ENCODE data around the gene C2orf92.

C2orf92 gene

GRCh38 chr2:97732436-97733340 is 63.2 kb downstream of the C2orf92 start:
- DNase-seq: no peak

DNA sequence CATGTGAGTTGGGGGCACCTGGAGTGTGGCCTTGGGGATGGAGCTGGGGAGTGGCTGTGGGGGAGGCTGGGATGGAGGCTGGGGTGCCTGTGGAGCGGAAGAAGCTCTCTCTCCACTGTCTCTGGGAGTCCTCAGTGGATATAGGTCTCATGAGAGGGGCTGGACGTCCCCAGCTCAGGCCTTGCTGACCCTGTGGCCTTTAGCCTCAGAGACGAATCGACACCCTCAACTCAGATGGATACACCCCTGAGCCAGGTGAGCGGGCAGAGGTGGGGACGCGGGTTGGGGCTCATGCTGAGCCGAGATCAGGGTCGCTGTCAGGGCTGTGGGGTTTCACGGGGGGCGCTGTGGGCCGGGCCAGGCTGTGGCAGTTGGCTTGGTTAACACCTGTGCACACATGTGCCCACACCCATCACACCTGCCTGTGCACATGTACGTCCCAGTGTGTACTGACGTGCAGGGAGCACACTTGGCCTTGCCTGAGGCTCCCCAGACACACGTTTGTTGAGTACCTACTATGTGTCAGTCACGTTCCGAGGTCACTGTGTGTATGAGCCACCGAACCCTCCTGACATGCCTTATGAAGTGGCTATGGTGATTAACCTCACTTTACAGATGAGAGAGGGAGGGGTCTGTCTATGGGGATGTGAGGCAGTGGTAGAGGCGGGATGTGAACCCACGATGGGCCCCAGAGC is 64.0 kb downstream of the C2orf92 start:
- DNase-seq: no peak

- no peak for DNase-seq
These were observed 64.8 kb downstream of the C2orf92 start for GRCh38 chr2:97734061-97735051.

DNA sequence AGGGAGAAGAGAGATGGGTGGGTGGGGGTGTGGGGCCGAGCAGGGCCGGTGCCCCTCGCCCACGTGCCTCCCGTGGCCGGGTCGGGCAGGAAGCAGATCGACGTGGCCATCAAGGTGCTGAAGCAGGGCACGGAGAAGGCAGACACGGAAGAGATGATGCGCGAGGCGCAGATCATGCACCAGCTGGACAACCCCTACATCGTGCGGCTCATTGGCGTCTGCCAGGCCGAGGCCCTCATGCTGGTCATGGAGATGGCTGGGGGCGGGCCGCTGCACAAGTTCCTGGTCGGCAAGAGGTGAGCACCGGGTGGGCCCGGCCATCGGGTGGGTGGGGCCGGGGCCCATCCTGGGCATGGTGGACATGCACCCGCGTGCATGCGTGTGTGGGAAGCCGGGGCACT is 65.6 kb downstream of the C2orf92 start:
- DNase-seq: no peak

DNA sequence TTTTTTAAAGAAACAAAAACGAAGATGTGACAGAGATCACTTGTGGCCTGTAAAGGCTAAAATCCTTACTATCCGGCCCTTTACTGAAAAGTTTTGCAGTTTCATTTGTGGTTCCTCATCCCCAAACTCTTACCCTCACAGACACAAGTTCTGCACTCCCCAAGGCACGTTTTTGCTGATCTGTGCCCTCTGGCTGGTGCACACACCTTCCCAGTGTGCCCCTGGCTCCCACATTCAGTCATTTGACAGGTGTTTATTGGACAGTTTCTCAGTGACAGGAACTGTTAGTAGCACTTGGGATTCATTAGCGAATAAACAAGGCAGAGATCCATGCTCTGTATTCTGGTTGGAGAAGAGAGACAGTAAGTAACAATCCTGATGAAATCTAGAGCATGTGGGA is 66.7 kb downstream of the C2orf92 start:
- DNase-seq: no peak

DNA sequence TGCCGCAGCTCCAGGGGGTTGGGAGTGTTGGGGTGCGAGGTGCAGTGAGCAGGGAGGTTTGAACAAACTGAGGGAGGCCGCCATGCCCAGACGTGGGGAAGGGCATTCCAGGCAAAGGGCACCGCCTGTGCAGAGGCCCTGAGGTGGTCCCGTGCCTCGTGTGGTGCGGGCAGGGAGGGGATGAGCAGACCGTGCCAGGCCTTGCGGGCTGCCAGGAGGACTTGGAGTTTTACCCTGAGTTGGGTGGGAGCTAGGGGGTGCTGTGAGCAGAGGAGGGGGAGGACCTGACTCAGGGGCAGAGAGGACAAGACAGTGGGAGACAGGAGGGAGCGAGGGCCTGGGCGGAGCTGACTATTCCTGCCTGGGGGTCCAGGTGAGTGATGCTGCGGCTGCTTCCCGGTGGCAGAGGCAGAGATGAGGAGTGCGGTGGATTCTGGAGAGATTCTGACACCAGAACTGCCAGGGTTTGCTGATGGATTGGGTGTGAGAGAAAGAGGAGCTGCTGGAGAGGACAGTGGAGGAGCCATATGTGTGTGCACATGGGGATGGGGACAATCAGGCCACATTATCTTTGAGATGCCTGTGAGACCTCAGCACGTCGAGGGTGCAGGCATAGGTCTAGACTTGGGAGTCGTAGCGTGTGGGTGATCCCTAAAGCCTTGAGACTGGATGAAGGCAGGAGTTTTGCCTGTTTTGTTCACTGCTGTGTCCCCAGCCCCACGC is 67.3 kb downstream of the C2orf92 start:
- no peak for DNase-seq

- DNase-seq: no peak
These were observed 68.1 kb downstream of the C2orf92 start for GRCh38 chr2:97737421-97738178.

DNA sequence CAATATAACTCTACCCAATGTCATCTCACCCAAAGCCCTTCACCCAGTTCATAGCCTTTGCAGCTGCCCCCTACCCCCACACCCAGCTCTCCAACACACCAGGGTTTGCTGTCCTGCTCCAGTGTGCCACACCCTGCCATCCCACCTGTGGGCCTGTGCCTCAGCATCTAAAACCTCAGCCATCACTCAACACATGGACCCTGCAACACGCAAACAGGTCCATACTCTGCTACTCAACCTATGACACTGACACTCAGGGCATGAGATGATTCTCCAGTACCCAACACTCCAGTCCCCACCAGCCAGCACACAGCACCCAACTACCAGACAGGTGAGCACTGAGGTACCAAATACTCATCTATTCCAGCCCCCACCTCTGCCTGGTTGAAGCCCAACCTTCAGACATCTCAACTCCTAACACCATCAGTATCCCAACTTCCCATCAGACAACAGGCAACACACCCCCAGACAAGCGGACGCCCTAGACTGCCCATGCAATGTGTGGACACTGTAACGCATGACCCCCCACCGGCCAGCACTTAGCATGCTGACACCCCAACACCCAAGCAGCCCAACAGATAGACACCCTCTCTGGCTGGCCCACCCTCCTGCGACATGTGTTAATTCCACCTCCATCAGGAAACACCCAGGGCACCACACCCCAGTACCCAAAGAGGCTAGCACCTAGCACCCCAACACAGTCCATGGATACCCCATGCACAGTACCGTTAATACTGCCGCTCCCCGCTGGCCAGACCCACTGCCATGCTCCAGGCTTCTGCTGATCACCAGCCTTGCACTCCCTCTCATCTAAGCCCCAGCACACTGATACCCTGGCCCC is 68.9 kb downstream of the C2orf92 start:
- DNase-seq: no peak

GRCh38 chr2:97739020-97739892 is 69.7 kb downstream of the C2orf92 start:
- DNase-seq: no peak

DNA sequence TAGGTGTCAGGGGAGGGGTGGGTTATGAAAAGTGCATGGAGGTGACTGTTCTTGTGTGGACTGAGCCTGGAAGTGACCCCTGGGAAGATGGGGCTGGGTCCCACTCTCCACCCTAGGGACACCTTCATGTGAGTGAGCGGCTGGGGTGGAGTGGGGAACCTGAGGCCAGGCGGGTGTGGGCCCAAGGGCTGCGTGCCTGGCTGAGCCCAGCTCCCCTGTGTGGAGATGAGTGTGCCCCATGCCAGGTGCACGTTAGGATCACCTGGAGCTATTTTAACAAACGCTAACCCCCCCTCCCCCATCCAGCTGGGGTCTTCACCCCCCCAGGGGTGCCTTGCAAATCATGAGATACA is 70.4 kb downstream of the C2orf92 start:
- DNase-seq: peak in 1 of 2 experiments; percentile 26

GRCh38 chr2:97740590-97741182 is 71.2 kb downstream of the C2orf92 start:
- DNase-seq: peak; percentile 76 to 97

DNA sequence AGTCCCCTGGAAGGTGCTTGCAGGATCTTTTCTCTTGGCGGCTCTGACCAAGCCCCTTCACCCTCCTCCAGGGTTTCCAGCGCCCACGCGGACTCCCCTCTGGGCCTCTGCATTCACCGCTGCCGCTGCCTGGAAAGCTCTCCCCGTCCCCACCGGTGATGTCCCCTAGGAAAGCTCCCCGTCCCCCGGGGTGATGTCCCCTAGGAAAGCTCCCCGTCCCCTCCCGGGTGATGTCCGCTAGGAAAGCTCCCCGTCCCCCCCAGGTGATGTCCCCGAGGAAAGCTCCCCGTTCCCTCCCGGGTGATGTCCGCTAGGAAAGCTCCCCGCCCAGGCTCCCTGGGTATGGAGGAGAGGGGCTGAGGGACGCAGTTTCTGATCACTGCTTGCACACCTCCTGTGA is 71.7 kb downstream of the C2orf92 start:
- DNase-seq: no peak

DNA sequence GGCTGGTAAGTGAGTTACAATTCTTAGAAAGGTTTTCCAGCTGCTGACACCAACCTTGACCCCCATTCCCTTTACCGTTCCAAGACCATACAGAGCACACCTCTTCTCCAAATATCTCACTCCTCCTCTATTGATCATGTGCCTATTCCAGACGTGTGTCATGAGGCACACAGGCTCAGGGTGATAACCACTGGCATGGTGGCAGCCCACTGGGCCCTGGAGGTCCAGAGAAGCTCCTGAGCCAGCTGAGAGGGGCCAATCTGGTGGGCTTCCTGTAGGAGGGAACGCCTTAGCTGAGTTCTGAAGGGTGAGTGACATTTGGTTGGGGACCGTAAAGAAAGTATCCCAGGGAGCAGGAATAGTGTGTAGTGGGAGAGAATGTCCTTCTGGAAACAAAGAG is 72.2 kb downstream of the C2orf92 start:
- DNase-seq: peak in 1 of 2 experiments; percentile 51

DNA sequence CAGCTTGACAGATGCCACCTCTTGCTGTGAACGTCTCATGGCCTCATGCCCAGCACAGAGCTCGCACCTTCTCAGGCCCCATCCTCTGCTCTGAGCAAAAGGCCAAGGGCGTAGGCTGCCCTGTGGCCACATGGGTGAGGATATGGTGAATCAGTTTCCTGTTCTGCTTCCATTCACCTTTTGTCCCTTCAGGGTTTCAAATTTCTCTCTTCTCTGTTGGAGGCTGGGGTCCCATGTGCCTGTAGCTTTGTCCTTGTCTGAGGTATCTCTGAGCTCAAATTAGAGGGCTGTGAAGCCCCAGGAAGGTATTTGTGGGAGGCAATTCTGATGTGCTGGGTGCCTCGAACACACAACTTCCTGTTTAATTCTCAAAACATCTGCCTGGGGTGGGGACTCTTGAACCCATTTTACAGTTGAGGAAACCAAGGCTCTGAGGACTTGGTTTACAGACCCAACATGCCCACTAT is 72.9 kb downstream of the C2orf92 start:
- no peak for DNase-seq

DNA sequence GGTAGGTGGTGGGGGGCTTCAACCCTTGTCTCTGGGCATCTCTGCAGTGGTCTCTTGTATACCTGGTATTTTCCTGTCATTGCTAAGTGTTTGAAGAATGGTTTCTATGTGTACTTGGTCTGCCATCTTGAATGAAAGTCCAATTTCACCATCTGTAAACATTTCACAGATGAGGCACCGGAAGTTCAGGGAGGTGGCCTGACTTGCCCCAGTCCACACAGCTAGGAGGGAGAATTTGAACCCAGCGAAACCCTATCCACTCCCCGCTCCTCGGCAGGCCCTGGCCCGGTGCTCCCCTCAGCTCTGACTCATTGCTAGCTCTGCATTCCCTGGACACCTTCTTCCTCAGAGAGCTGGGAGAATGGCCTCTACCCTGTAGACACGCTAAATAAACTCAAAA is 74.4 kb downstream of the C2orf92 start:
- no peak for DNase-seq

DNA sequence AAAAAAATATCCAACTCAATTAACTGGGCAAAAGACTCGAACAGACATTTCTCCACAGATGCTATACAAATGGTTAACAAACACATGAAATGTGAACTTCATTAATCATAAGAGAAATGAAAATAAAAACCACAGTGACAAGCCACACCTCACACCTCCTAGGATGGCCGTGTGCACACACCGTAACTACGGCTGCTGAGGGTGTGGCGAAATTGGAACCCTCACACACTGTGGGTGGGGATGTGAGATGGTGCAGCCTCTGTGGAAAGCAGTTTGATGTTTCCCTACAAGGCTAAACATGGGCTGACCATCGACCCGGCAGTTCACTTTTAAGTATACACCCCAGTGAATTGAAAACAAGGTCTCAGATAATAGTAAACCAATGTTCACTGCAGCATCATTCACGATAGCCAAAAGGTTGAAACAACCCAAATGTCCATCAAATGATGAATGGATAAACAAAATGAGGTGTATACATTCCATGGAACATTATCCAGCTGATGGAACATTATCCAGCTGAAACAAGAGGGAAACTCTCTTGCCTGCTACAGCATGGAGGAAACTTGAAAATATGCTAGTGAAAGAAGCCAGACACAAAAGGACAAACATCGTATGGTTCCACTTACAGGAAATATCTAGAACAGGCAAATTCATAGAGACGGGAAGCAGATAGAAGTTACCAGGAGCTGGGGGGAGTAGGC is 76.1 kb downstream of the C2orf92 start:
- DNase-seq: peak; percentile 52 to 58

GRCh38 chr2:97747285-97747684 is 77.8 kb downstream of the C2orf92 start:
- no peak for DNase-seq

DNA sequence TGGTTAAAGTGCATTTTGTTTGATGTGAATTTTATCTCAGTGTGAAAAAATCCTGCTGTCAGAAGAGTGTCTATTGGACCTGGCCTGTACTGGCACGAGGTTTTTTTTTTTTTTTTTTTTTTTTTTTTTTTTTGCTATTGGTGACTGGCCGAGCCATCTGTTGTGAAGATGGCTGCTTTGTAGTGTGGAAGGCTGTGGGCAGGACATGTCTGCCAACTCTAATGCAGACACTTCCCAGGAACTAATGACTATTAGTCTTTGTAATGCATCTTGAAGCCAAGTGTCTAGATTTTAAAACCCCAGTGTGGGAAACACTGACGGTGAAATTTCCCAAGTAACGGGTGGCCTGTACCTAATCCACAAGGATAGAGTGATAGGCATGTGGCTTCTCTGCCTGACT is 78.2 kb downstream of the C2orf92 start:
- no peak for DNase-seq

Measured in NCI-H187 (cell line).